Type B pancreatic cell (in vitro differentiated cells): Measurements from ENCODE around the gene MGAT4C. TPM values are rescaled to one million over a fixed set of nuclear protein-coding genes. Genes with fewer than 3 reads are reported as not detected.

Experiments used
- DNase-seq: peaks from one replicate; pipeline ENCODE4 v3.0.0; 2021; ENCODE audit warnings: mixed read lengths; ENCODE audit not compliant: unreplicated experiment; ENCODE audit errors: extremely low spot score
- H3K27ac Mint-ChIP-seq: 2 replicates; pipeline ENCODE4 v1.8.0; 2021; ENCODE audit warnings: mild to moderate bottlenecking, mixed read lengths
- H3K27me3 Mint-ChIP-seq: 2 replicates; pipeline ENCODE4 v1.8.0; 2021; ENCODE audit warnings: mixed read lengths
- H3K36me3 Mint-ChIP-seq: 2 replicates; pipeline ENCODE4 v1.8.0; 2021; ENCODE audit warnings: mixed read lengths
- H3K4me1 Mint-ChIP-seq: one replicate; pipeline ENCODE4 v1.8.0; 2021; ENCODE audit warnings: mixed read lengths; ENCODE audit not compliant: unreplicated experiment
- H3K4me3 Mint-ChIP-seq: 2 replicates; pipeline ENCODE4 v1.8.0; 2021; ENCODE audit warnings: mild to moderate bottlenecking, mixed read lengths
- H3K9me3 Mint-ChIP-seq: 2 replicates; pipeline ENCODE4 v1.8.0; 2021; ENCODE audit warnings: mixed read lengths
- total RNA-seq: library from RNA; stranded (reverse); gene quantifications from 2 replicates; pipeline ENCODE4 v1.2.1, GENCODE V29; 2021; ENCODE audit warnings: low replicate concordance
- TF ChIP-seq, protein P1 (sequence below): fragments of 200-600 bp; sonication (generic); conservative IDR thresholded peaks from 2 replicates; pipeline ENCODE4 v1.5.0; 2021; ENCODE audit warnings: antibody characterized with exemption, mild to moderate bottlenecking

MGAT4C gene
- total RNA-seq, 1 donor from 2014 or later, result 8.0 TPM

DNA sequence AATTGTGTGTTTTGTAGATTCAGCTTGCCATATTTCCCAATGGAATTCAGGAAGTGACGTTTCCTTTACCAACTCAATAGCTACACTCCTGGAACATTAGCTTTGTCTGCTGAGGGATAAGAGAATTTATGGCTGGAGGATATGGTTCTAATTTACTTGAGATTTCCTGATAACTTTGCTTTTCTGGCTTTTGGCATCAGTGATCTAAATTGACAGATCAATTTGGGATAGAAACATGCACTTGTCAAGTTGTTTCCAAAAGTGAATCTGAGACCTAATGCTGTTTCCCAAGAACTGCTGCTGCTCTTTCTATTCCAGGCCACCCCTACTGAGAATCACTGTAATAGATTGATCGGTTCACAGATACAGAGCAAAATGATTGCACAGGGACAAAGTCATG is 43.2 kb downstream of the MGAT4C start:
- no peaks in the 10 kb centered on the region for H3K27me3 Mint-ChIP-seq
- TF ChIP-seq, protein P1, sequence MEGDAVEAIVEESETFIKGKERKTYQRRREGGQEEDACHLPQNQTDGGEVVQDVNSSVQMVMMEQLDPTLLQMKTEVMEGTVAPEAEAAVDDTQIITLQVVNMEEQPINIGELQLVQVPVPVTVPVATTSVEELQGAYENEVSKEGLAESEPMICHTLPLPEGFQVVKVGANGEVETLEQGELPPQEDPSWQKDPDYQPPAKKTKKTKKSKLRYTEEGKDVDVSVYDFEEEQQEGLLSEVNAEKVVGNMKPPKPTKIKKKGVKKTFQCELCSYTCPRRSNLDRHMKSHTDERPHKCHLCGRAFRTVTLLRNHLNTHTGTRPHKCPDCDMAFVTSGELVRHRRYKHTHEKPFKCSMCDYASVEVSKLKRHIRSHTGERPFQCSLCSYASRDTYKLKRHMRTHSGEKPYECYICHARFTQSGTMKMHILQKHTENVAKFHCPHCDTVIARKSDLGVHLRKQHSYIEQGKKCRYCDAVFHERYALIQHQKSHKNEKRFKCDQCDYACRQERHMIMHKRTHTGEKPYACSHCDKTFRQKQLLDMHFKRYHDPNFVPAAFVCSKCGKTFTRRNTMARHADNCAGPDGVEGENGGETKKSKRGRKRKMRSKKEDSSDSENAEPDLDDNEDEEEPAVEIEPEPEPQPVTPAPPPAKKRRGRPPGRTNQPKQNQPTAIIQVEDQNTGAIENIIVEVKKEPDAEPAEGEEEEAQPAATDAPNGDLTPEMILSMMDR, result no peak
- H3K4me3 Mint-ChIP-seq, result no peak overlapping the region
- H3K27ac Mint-ChIP-seq, result no peak overlapping the region
- H3K9me3 Mint-ChIP-seq, result peaks cover 4% of the 10 kb centered on the region
- H3K4me1 Mint-ChIP-seq, result peaks cover 2% of the 10 kb centered on the region
- H3K36me3 Mint-ChIP-seq, result no peaks in the 10 kb centered on the region
- DNase-seq, result no peak

- Mint-ChIP-seq H3K9me3 (no peaks in the 10 kb centered on the region), H3K4me1 (no peaks in the 10 kb centered on the region), H3K27me3 (no peaks in the 10 kb centered on the region), H3K4me3 (no peak overlapping the region), H3K27ac (no peak overlapping the region), H3K36me3 (no peaks in the 10 kb centered on the region)
- DNase-seq, result no peak
- TF ChIP-seq, protein P1, result no peak
Observed at GRCh38 chr12:86198696-86199444, 57.3 kb downstream of the MGAT4C start.

DNA sequence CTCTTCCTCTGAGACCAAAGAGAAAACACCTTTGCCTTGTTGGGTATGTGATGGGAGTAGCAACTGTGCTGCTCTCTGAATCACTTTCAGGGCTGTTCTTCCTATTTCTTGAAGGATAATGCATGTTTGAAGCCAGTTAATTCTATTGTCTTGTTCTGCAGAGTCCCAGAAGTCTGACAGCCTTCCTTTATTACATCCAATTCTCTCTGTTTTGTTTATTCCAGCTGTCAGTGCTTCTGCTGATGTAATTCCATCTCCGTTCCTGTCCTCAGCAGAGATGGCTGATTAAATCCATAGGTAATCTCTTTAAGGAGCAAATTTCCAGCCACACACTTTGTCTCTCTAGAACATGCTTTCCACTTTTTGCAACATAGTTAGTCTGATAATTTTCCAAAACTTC is 59.7 kb downstream of the MGAT4C start:
- Mint-ChIP-seq H3K4me1 (no peaks in the 10 kb centered on the region), H3K4me3 (no peak overlapping the region), H3K27ac (no peak overlapping the region), H3K9me3 (no peaks in the 10 kb centered on the region), H3K36me3 (no peaks in the 10 kb centered on the region), H3K27me3 (no peaks in the 10 kb centered on the region)
- TF ChIP-seq, protein P1, result no peak
- DNase-seq, result no peak

DNA sequence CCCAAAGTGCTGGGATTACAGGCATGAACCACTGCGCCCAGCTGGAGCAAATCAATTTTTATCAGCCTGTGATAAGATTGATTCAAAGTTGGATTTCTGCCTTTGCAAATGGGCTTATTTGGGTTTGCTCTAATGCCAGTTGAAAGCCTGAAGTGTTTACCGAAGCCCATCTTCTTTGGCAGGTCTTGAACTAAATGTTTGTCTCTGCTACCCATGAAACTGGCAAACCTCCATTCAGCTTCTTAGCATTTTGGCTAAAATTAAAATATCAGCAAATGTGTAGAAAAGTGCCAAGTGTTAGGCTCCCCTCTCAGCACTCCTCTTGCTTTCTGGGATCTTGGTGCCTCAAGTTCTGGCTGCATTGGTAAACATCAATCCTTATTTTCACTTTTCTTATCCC is 61.5 kb downstream of the MGAT4C start:
- Mint-ChIP-seq H3K36me3 (no peaks in the 10 kb centered on the region), H3K27ac (no peak overlapping the region), H3K27me3 (no peaks in the 10 kb centered on the region), H3K4me1 (no peaks in the 10 kb centered on the region), H3K9me3 (no peaks in the 10 kb centered on the region), H3K4me3 (no peak overlapping the region)
- TF ChIP-seq, protein P1, result no peak
- DNase-seq, result no peak

DNA sequence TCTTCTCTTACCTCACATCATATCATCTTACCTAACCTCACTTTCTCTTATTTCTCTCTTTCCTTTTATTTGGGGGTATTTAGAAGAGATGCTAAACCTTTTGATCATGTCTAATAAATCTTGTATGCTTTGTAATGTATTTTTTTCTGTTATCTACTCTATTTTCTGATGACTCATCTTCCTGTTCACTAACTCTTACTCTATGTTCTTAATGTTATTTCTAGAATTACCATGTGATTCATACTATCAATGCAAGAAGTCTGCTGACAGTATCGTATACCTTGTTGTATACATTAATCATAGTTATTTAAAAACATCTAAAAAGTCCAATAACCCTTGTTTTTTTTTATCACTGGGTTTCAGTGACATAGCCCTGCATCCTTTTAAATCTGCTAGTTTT is 62.3 kb downstream of the MGAT4C start:
- TF ChIP-seq, protein P1, result no peak
- DNase-seq, result no peak
- H3K27ac Mint-ChIP-seq, result no peak overlapping the region
- no peaks in the 10 kb centered on the region for H3K27me3 Mint-ChIP-seq
- no peaks in the 10 kb centered on the region for H3K36me3 Mint-ChIP-seq
- H3K4me3 Mint-ChIP-seq, result no peak overlapping the region
- no peaks in the 10 kb centered on the region for H3K4me1 Mint-ChIP-seq
- no peaks in the 10 kb centered on the region for H3K9me3 Mint-ChIP-seq
